Panc1 (cell line): Measurements from ENCODE around the gene NCAPG2. TPM values are rescaled to one million over a fixed set of nuclear protein-coding genes. Genes with fewer than 3 reads are reported as not detected.

ENCODE experiments used
- ATAC-seq: fragments of 200-7000 bp; cut with Tn5 transposase; 2 replicates; pipeline ENCODE4 v1.9.1; 2020; ENCODE audit warnings: mild to moderate bottlenecking, moderate library complexity
- BruUV-seq: library from RNA; stranded (reverse); fragments of 400-500 nt; replicated peaks from 2 replicates; lab custom pipeline; 2021; lab: Mats Ljungman, UMichigan
- CTCF ChIA-PET: fragments of 300-600 bp; sonication (Branson Sonifier 250); formaldehyde crosslinking; loops from one replicate; lab custom pipeline; 2022; ENCODE audit warnings: antibody characterized with exemption; lab: Charles Lee
- POLR2A ChIA-PET: fragments of 300-600 bp; sonication (Branson Sonifier 250); formaldehyde crosslinking; loops from one replicate; lab custom pipeline; 2022; ENCODE audit warnings: antibody characterized with exemption; lab: Charles Lee
- DNase-seq: peaks from one replicate; pipeline ENCODE4 v3.0.0-alpha.2; 2010; ENCODE audit warnings: low read depth, low spot score
- H3K27ac ChIP-seq: 2 replicates; pipeline ENCODE4 v1.5.1; 2011; ENCODE audit warnings: mild to moderate bottlenecking, low read length, inconsistent platforms
- H3K27me3 ChIP-seq: fragments of 200-500 bp; sonication (Bioruptor generic); 2 replicates; pipeline ENCODE4 v1.6.0; 2014; ENCODE audit warnings: low read length, inconsistent platforms; ENCODE audit not compliant: control insufficient read depth, insufficient read depth
- H3K36me3 ChIP-seq: fragments of 200-500 bp; sonication (Bioruptor generic); 2 replicates; pipeline ENCODE4 v1.5.1; 2014; ENCODE audit warnings: inconsistent platforms, mild to moderate bottlenecking, low read length, moderate library complexity; ENCODE audit not compliant: control insufficient read depth, insufficient read depth
- H3K4me1 ChIP-seq: 2 replicates; pipeline ENCODE4 v1.5.1; 2011; ENCODE audit warnings: inconsistent platforms, mild to moderate bottlenecking, low read length, moderate library complexity; ENCODE audit not compliant: control insufficient read depth, insufficient read depth
- H3K4me3 ChIP-seq, 2 experiments: 2 replicates each; pipeline ENCODE4 v1.5.1; 2011 to 2012; ENCODE audit warnings: low read depth in 2 of 2, low read length in 2 of 2, mild to moderate bottlenecking in 2 of 2, inconsistent platforms in 1 of 2, moderate library complexity in 1 of 2
- H3K9me3 ChIP-seq: fragments of 200-500 bp; sonication (Bioruptor generic); 2 replicates; pipeline ENCODE4 v1.5.1; 2014; ENCODE audit warnings: low read depth, mild to moderate bottlenecking, inconsistent platforms, low read length, moderate library complexity; ENCODE audit not compliant: control insufficient read depth, insufficient read depth
- POLR2AphosphoS5 ChIP-seq: IDR thresholded peaks from 2 replicates; pipeline ENCODE4 v1.6.1; 2012; ENCODE audit warnings: mild to moderate bottlenecking, low read depth, low read length, moderate library complexity
- SIN3A ChIP-seq: IDR thresholded peaks from 2 replicates; pipeline ENCODE4 v1.6.1; 2012; ENCODE audit warnings: low read depth, mild to moderate bottlenecking, low read length, moderate library complexity, borderline replicate concordance; ENCODE audit not compliant: insufficient read depth
- TCF7L2 ChIP-seq: IDR thresholded peaks from 2 replicates; pipeline ENCODE4 v1.6.1; 2011; ENCODE audit warnings: mild to moderate bottlenecking, low read depth, low read length, inconsistent platforms
- in situ Hi-C: cut with HindIII; loops from 2 replicates; pipeline ENCODE4 v1.10.0; 2016; ENCODE audit warnings: low sequenced_read_pairs, low pct_unique_long_range_greater_than_20kb
- intact Hi-C: fragments of 100-400 bp; cut with micrococcal nuclease; formaldehyde crosslinking; loops from one replicate; pipeline ENCODE4 v1.10.0; 2022; ENCODE audit not compliant: unreplicated experiment
- total RNA-seq: library from RNA; stranded (reverse); gene quantifications from one replicate; pipeline ENCODE4 v1.2.1, GENCODE V29; 2021; ENCODE audit not compliant: unreplicated experiment
- TF ChIP-seq, protein P1 (sequence below), 2 experiments: IDR thresholded peaks; 2 replicates each; pipeline ENCODE4 v1.6.1; 2011 to 2012; ENCODE audit warnings: low read depth in 2 of 2, control low read depth in 1 of 2, low read length in 1 of 2, mild to moderate bottlenecking in 1 of 2, moderate library complexity in 1 of 2; ENCODE audit not compliant: insufficient read depth in 1 of 2
- TF ChIP-seq, protein P2 (sequence below): fragments of 450-650 bp; IDR thresholded peaks from 2 replicates; pipeline ENCODE4 v1.5.1; 2017; ENCODE audit warnings: mild to moderate bottlenecking

NCAPG2 gene
- total RNA-seq, 1 experiment from 2014 or later, result 81.4 TPM

- in situ Hi-C loops (no loop called here), intact Hi-C loops (no loop called here)
- CTCF ChIA-PET, result no interaction called here
These were observed 97.8 kb downstream of the NCAPG2 start for GRCh38 chr7:158606671-158607424.

DNA sequence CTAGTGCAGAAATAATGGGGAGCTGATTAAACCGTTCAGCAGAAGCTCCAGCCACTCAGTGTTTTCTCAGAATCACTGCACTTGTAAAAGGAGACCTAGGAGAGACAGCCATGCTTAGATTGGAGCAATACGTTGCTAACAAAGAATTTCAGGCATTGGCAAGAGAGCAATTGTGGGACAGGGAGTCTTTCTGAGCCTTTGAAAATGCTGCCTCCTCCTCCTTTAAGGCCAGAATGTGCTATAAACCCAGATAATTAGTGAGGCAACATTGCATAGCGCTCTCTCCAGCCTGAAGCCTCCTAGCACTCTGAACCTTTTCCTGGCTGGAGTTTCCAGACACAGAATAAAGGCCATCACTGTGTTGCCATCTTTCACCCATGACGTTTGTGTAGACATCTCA, 98.5 kb downstream of the NCAPG2 start:
- Histone ChIP-seq H3K27me3 (no peaks in the 10 kb centered on the region), H3K9me3 (no peaks in the 10 kb centered on the region), H3K27ac (no peak overlapping the region), H3K4me3 (no peak overlapping the region), H3K4me1 (no peaks in the 10 kb centered on the region), H3K36me3 (no peaks in the 10 kb centered on the region)
- no TSS peak for BruUV-seq
- CTCF ChIA-PET, result no interaction called here
- TF ChIP-seq SIN3A (no peak), POLR2AphosphoS5 (no peak), TCF7L2 (no peak)
- TF ChIP-seq, protein P1, sequence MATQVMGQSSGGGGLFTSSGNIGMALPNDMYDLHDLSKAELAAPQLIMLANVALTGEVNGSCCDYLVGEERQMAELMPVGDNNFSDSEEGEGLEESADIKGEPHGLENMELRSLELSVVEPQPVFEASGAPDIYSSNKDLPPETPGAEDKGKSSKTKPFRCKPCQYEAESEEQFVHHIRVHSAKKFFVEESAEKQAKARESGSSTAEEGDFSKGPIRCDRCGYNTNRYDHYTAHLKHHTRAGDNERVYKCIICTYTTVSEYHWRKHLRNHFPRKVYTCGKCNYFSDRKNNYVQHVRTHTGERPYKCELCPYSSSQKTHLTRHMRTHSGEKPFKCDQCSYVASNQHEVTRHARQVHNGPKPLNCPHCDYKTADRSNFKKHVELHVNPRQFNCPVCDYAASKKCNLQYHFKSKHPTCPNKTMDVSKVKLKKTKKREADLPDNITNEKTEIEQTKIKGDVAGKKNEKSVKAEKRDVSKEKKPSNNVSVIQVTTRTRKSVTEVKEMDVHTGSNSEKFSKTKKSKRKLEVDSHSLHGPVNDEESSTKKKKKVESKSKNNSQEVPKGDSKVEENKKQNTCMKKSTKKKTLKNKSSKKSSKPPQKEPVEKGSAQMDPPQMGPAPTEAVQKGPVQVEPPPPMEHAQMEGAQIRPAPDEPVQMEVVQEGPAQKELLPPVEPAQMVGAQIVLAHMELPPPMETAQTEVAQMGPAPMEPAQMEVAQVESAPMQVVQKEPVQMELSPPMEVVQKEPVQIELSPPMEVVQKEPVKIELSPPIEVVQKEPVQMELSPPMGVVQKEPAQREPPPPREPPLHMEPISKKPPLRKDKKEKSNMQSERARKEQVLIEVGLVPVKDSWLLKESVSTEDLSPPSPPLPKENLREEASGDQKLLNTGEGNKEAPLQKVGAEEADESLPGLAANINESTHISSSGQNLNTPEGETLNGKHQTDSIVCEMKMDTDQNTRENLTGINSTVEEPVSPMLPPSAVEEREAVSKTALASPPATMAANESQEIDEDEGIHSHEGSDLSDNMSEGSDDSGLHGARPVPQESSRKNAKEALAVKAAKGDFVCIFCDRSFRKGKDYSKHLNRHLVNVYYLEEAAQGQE (IDR thresholded peaks at IDR 0.05; ENCODE audit: insufficient read depth in 1 of 2, low read depth in 2 of 2, low read length in 1 of 2), result no peak
- TF ChIP-seq, protein P2, sequence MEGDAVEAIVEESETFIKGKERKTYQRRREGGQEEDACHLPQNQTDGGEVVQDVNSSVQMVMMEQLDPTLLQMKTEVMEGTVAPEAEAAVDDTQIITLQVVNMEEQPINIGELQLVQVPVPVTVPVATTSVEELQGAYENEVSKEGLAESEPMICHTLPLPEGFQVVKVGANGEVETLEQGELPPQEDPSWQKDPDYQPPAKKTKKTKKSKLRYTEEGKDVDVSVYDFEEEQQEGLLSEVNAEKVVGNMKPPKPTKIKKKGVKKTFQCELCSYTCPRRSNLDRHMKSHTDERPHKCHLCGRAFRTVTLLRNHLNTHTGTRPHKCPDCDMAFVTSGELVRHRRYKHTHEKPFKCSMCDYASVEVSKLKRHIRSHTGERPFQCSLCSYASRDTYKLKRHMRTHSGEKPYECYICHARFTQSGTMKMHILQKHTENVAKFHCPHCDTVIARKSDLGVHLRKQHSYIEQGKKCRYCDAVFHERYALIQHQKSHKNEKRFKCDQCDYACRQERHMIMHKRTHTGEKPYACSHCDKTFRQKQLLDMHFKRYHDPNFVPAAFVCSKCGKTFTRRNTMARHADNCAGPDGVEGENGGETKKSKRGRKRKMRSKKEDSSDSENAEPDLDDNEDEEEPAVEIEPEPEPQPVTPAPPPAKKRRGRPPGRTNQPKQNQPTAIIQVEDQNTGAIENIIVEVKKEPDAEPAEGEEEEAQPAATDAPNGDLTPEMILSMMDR, result no peak
- ATAC-seq, result no peak
- intact Hi-C loops, result no loop called here
- in situ Hi-C loops, result no loop called here
- POLR2A ChIA-PET, result no interaction called here
- DNase-seq, result no peak

More at GRCh38 chr7:158606671-158607424, 97.8 kb downstream of the NCAPG2 start:
- ATAC-seq (no peak), DNase-seq (no peak)
- no peaks in the 10 kb centered on the region for H3K4me1 ChIP-seq
- TF ChIP-seq, protein P2, result no peak
- TF ChIP-seq SIN3A, result no peak
- TF ChIP-seq, protein P1 (IDR thresholded peaks at IDR 0.05; ENCODE audit: insufficient read depth in 1 of 2, low read depth in 2 of 2, low read length in 1 of 2), result no peak
- no peaks in the 10 kb centered on the region for H3K9me3 ChIP-seq
- no TSS peak for BruUV-seq
- no peak overlapping the region for H3K27ac ChIP-seq
- no peaks in the 10 kb centered on the region for H3K36me3 ChIP-seq
- H3K27me3 ChIP-seq, result no peaks in the 10 kb centered on the region
- POLR2A ChIA-PET, result no interaction called here
- no peak overlapping the region for H3K4me3 ChIP-seq
